ENCODE measurements around the gene AIPL1.

The AIPL1 gene

GRCh38 chr17:6448473-6448872, 13.6 kb upstream of the AIPL1 start:
- DNase-seq, result no peak

- no peak for DNase-seq
These were observed 11.7 kb upstream of the AIPL1 start for GRCh38 chr17:6446516-6447100.

GRCh38 chr17:6444571-6445335, 9.8 kb upstream of the AIPL1 start:
- DNase-seq, result no peak

GRCh38 chr17:6443692-6444570, 9.0 kb upstream of the AIPL1 start, which contains the start of gene PIMREG:
Gene PIMREG, plus strand, starts transcription at chr17:6444455. Its CDS starts 656 bp downstream, at chr17:6445111.
- DNase-seq, result peak; percentile 92 to 97 (median 96)

- DNase-seq, result no peak
These were observed 7.9 kb upstream of the AIPL1 start for GRCh38 chr17:6442775-6443174.

DNA sequence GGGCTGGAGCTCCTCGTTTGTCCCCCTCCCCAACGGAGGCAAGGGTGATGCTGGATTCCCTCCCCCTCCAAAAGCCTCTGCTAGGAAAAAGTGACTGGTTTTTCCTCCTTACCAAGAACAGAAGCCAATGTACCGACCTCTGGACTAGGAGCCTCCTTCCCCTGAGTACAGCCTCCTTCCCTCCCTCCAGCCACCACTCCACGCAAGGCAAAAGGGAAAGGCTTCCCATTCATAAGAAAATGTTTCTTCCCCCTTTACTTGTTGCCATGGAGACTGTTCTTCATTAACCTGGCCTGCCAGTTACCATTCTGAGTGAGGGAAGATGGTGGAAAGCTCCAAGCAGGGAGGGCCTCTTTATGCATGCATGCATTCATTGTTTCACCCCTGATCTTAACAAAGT, 5.0 kb upstream of the AIPL1 start:
- DNase-seq, result no peak

GRCh38 chr17:6437956-6438355, 3.0 kb upstream of the AIPL1 start:
- DNase-seq, result no peak

- no peak for DNase-seq
These were observed 2.5 kb upstream of the AIPL1 start for GRCh38 chr17:6437466-6437865.

GRCh38 chr17:6435968-6436367, 1.0 kb upstream of the AIPL1 start:
- peak; percentile 77 to 85 (median 82) for DNase-seq

- DNase-seq, result peak in 1 of 4 experiments; percentile 30
These were observed 4.2 kb downstream of the AIPL1 start for GRCh38 chr17:6430769-6431168.

DNA sequence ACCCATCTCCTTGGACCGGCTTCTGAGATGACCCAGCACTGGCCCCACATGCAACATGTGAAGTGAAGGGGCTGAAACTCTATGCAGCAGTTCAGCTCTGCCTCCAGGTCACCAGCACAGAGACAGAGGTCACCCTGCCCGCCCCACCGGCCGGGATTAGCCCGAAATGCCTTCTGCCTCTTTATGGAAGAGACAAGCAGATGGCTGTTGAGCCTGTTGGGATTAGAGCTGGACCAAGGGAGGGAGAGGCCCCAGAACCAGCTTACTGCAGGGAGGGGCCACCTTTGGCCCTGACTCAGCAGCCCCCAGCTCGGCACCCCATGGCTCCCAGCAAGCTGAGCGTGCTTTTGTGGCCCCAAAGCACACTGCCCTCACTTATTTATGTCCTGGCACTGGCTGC, 5.7 kb downstream of the AIPL1 start:
- DNase-seq, result no peak

DNA sequence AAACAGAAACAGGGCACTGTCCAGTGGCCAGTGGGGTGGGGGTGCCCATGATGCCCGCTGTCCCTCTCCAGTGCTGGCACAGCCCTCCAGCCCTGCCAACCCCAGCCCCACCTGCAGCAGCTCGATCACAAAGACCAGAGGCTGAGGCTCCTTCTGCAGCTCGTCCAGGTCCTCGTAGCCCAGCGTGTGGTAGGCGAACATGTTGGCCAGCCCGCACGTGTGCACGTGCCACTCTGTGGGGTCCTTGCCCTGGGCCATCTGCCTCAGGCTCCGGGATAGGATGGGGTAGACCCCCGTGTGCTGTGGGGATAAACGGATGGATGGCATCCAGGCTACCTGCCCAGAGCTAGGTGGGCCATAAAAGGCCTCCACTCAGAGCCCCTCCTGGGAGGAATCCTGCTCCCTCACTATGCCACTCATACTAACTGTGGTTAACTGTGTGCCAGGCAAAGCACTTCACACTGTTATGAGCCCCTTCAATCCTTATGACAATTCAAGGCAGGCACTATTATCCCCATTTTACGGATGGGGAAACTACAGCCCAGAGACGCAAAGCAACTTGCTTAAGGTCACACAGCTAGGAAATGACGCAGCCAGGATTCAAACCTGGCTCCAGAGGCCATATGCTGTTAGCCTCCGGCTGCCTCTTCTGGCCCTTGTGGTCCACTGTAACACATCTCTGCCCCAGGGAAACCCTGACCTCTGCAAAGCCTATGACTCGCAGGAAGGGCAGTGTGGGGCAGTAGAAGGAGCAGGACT, 6.5 kb downstream of the AIPL1 start:
- DNase-seq, result no peak

DNA sequence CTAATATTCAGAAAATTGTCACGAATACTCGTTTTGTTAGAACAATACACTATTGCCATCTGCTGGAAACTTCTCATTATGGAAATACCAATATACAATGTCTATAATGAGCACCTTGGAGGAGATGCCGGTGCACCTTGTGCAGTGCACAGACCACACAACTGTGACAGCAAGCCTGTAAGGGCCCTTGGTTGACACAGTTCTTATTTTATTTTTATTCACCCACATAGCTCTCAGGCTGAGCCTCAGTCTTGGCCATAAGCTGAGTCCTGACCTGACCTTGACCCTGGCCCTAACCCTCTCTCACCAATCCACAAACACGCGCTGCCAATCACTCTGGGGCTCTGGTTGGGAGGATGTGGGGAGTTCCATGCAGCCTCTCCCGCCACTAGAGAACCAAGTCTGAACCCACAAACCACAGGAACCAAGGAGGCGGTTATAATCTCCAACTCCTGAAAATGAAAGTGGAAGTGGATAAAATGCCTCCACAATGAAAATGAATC, 7.6 kb downstream of the AIPL1 start:
- peak; percentile 42 to 73 (median 64) for DNase-seq

- DNase-seq, result no peak
These were observed 8.4 kb downstream of the AIPL1 start for GRCh38 chr17:6426356-6427101.

DNA sequence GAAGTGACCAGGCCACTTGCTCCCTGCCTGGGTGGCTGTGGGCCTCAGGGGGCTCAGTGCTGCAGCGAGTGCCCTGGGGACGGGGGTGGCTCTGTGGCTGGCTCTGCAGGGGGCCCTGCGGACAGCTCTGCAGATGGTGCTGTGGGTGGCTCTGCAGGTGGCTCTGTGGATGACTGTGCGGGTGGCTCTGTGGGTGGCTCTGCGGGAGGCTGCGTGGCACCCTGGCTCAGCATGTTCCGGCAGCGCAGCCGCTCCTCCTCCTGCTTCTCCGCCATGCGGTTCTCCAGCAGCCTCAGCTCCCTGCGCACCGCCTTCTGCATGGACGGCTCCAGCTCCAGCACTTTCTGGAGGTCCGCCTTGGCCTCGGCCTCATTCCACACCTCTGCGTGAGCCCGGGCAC, 9.5 kb downstream of the AIPL1 start:
- no peak for DNase-seq

DNA sequence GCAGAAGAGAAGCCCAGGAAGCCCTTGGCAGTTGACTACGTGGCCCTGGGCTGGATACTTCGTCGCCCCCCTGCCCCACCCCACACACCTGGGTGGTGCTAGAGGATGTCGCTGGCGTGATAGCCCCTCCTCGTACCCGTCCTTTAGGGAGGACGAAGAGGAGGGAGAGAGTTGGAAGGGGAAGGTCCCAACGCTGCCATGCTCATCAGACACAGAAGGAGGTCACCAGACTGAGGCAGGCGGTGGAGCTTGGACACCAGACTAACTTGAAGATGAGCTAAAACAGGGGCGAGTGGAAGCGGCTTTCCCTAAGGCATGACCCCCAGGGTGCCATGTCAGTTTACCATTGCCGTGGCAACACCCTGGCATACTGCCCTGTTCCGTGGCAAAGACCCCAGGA, 11.0 kb downstream of the AIPL1 start:
- no peak for DNase-seq

GRCh38 chr17:6422654-6423241, 12.2 kb downstream of the AIPL1 start:
- no peak for DNase-seq

GRCh38 chr17:6421700-6422604, 13.0 kb downstream of the AIPL1 start:
- peak; percentile 89 to 94 (median 92) for DNase-seq

DNA sequence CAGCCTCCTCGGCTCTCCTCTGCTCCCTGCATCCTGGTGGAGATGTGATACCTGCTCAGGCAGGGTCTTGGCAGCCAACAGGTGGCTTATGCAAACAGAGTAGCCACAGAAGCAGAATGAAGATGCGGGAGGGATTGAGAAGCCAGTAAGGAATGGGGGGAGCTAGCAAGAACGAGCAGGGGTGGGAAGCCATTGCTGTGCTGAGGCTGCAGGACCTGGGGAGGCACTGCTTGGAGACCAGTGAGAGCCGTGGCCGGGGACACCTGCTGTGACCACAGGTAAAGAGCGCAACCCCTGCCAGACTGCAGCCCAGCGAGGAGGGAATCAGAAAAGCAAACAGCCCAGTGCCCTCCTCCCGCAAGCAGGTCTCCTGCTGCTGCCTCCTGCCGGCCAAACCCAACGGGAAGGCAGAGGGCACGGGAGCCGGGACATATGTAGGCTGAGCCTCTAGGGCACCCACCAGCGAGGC, 14.7 kb downstream of the AIPL1 start:
- peak; percentile 29 to 66 (median 41) for DNase-seq

- no peak for DNase-seq
These were observed 19.3 kb downstream of the AIPL1 start for GRCh38 chr17:6415616-6416015.
